GM18505 (cell line): ENCODE results near the gene CUEDC2.

Experiments used
- ATAC-seq: cut with Tn5 transposase; IDR thresholded peaks from one replicate; pipeline ENCODE4 v1.9.1; 2021; ENCODE audit not compliant: unreplicated experiment
- POLR2A ChIP-seq: IDR thresholded peaks from 4 replicates; pipeline ENCODE4 v1.6.1; 2011; ENCODE audit warnings: borderline replicate concordance; ENCODE audit not compliant: insufficient read depth, insufficient read length; ENCODE audit errors: extremely low read depth

CUEDC2 gene

GRCh38 chr10:102398172-102399020 lies 34.0 kb downstream of the CUEDC2 start:
- no peak for ATAC-seq
- no peak for TF ChIP-seq POLR2A

- ATAC-seq = no peak
- TF ChIP-seq POLR2A = no peak
These were observed 34.9 kb downstream of the CUEDC2 start for GRCh38 chr10:102397222-102398171.

GRCh38 chr10:102396730-102397151 lies 35.6 kb downstream of the CUEDC2 start:
- ATAC-seq = no peak
- TF ChIP-seq POLR2A = no peak

GRCh38 chr10:102396317-102396650 lies 36.1 kb downstream of the CUEDC2 start:
- ATAC-seq = no peak
- TF ChIP-seq POLR2A = no peak

- TF ChIP-seq POLR2A = peak; percentile 30
- ATAC-seq = peak; percentile 28
These were observed 36.7 kb downstream of the CUEDC2 start, which contains the start of gene NFKB2 for GRCh38 chr10:102395400-102396316. NFKB2 (plus strand) TSS chr10:102395705; CDS start chr10:102395960, 255 bp downstream.

GRCh38 chr10:102394801-102395399 lies 37.5 kb downstream of the CUEDC2 start:
- TF ChIP-seq POLR2A = peak; percentile 57
- peak; percentile 7 for ATAC-seq

GRCh38 chr10:102394079-102394800 lies 38.1 kb downstream of the CUEDC2 start:
- peak; percentile 78 for TF ChIP-seq POLR2A
- peak; percentile 65 for ATAC-seq

GRCh38 chr10:102393411-102394078 lies 38.8 kb downstream of the CUEDC2 start:
- ATAC-seq = no peak

GRCh38 chr10:102392306-102392705 lies 40.1 kb downstream of the CUEDC2 start:
- TF ChIP-seq POLR2A = no peak
- ATAC-seq = no peak

More at GRCh38 chr10:102393411-102394078, 38.8 kb downstream of the CUEDC2 start:
- TF ChIP-seq POLR2A = no peak

- TF ChIP-seq POLR2A = no peak
- no peak for ATAC-seq
These were observed 42.5 kb downstream of the CUEDC2 start for GRCh38 chr10:102389894-102390293.
